HL-60 (cell line): ENCODE measurements around the gene FBXL17.

Experiments
- DNase-seq, 2 experiments: peaks; one replicate each; pipeline ENCODE4 v3.0.0-alpha.2; 2010 to 2020; ENCODE audit warnings: low read depth in 1 of 2, low spot score in 1 of 2
- H3K27ac ChIP-seq: fragments of 250-450 bp; sonication (Bioruptor Pico); replicated peaks from 2 replicates; pipeline ENCODE4 v1.5.1; 2020; ENCODE audit warnings: mild to moderate bottlenecking, moderate library complexity
- H3K27me3 ChIP-seq: fragments of 250-450 bp; sonication (Bioruptor Pico); 2 replicates; pipeline ENCODE4 v1.5.1; 2021; ENCODE audit warnings: mild to moderate bottlenecking, moderate library complexity; ENCODE audit not compliant: insufficient read depth, poor library complexity, severe bottlenecking
- H3K4me3 ChIP-seq: replicated peaks from 2 replicates; pipeline ENCODE4 v1.5.1; 2011; ENCODE audit warnings: mild to moderate bottlenecking, control low read depth, low read length; ENCODE audit not compliant: insufficient read depth
- GABPA ChIP-seq: IDR thresholded peaks from 2 replicates; pipeline ENCODE4 v1.6.1; 2012; ENCODE audit warnings: low read depth
- POLR2AphosphoS5 ChIP-seq: IDR thresholded peaks from 2 replicates; pipeline ENCODE4 v1.6.1; 2012; ENCODE audit warnings: low read depth
- SPI1 ChIP-seq: IDR thresholded peaks from 2 replicates; pipeline ENCODE4 v1.6.1; 2012; ENCODE audit warnings: low read depth, mild to moderate bottlenecking, borderline replicate concordance
- TF ChIP-seq, protein P1 (sequence below): IDR thresholded peaks from 2 replicates; pipeline ENCODE4 v1.6.1; 2012; ENCODE audit warnings: low read depth; ENCODE audit not compliant: insufficient replicate concordance
- TF ChIP-seq, protein P2 (sequence below): IDR thresholded peaks from one replicate; pipeline ENCODE4 v1.5.1; 2011; ENCODE audit warnings: low read length, control low read depth, inconsistent platforms; ENCODE audit not compliant: insufficient read depth

Gene FBXL17

DNA sequence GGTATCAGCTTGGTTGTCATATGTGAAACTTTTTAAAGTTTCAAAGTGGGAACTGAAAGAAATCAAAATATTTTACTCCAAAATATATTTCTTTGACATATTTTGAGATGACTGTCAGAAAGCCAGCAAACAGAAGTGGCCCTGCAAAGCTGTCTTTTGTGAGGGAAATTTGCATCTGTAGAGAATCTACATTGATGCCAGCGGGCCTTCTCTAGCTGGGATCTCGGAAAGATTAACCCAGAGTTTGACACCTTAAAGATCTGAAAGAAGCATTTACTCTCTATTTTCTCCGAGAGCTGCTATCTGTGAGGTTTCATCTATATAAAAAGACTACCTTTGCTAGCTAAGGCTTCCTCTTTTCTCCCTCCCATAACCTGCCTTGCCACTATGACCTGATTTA is 303.6 kb downstream of the FBXL17 start:
- Histone ChIP-seq H3K27me3 (no peaks in the 10 kb centered on the region), H3K4me3 (no peak overlapping the region), H3K27ac (no peak overlapping the region)
- TF ChIP-seq, protein P1, sequence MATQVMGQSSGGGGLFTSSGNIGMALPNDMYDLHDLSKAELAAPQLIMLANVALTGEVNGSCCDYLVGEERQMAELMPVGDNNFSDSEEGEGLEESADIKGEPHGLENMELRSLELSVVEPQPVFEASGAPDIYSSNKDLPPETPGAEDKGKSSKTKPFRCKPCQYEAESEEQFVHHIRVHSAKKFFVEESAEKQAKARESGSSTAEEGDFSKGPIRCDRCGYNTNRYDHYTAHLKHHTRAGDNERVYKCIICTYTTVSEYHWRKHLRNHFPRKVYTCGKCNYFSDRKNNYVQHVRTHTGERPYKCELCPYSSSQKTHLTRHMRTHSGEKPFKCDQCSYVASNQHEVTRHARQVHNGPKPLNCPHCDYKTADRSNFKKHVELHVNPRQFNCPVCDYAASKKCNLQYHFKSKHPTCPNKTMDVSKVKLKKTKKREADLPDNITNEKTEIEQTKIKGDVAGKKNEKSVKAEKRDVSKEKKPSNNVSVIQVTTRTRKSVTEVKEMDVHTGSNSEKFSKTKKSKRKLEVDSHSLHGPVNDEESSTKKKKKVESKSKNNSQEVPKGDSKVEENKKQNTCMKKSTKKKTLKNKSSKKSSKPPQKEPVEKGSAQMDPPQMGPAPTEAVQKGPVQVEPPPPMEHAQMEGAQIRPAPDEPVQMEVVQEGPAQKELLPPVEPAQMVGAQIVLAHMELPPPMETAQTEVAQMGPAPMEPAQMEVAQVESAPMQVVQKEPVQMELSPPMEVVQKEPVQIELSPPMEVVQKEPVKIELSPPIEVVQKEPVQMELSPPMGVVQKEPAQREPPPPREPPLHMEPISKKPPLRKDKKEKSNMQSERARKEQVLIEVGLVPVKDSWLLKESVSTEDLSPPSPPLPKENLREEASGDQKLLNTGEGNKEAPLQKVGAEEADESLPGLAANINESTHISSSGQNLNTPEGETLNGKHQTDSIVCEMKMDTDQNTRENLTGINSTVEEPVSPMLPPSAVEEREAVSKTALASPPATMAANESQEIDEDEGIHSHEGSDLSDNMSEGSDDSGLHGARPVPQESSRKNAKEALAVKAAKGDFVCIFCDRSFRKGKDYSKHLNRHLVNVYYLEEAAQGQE = no peak
- TF ChIP-seq GABPA (no peak), POLR2AphosphoS5 (no peak), SPI1 (no peak)
- TF ChIP-seq, protein P2, sequence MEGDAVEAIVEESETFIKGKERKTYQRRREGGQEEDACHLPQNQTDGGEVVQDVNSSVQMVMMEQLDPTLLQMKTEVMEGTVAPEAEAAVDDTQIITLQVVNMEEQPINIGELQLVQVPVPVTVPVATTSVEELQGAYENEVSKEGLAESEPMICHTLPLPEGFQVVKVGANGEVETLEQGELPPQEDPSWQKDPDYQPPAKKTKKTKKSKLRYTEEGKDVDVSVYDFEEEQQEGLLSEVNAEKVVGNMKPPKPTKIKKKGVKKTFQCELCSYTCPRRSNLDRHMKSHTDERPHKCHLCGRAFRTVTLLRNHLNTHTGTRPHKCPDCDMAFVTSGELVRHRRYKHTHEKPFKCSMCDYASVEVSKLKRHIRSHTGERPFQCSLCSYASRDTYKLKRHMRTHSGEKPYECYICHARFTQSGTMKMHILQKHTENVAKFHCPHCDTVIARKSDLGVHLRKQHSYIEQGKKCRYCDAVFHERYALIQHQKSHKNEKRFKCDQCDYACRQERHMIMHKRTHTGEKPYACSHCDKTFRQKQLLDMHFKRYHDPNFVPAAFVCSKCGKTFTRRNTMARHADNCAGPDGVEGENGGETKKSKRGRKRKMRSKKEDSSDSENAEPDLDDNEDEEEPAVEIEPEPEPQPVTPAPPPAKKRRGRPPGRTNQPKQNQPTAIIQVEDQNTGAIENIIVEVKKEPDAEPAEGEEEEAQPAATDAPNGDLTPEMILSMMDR = no peak
- DNase-seq = no peak

DNA sequence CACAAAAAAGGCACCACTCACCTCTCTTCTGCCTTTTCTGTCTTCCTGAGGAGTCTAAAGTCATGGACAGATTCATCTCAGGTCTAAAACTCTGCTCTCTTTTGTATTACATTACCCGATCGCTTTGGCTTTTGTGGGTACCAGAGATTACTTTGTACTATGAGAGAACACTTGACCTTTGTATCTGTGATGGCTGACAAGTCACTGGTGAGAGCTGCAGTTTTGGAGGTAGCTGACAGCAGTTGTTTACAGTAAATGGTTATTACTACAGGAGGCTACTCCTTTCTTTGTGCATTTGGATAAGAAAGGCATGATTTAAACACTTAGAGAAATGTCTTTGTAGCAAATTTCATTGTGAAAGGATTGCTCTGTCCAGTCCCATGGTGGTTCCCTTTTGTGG is 307.3 kb downstream of the FBXL17 start:
- TF ChIP-seq SPI1 = no peak
- no peak for TF ChIP-seq POLR2AphosphoS5
- TF ChIP-seq, protein P1 = no peak
- TF ChIP-seq, protein P2 = no peak
- no peak for TF ChIP-seq GABPA
- no peak for DNase-seq
- no peak overlapping the region for H3K4me3 ChIP-seq

DNA sequence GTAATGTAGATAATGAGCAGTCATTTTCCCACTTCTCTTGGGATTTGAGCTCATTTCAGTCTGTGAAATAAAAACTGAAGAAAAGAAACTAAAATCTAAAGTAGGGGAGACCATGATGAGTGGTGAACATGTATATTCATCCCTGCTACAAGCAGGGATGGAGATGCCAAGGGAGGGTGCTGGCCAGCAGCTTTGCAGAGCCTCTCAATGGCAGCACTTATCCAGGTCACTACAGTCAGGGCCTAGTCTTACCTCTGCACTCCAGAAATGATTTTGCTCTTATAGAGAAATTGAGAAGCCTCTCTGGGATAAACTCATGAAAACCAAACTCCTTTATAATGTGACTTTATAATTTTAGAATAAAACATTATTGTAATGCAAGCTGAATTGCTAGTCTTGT is 317.6 kb downstream of the FBXL17 start:
- no peak for DNase-seq
- Histone ChIP-seq H3K27ac (no peak overlapping the region), H3K4me3 (no peak overlapping the region), H3K27me3 (no peaks in the 10 kb centered on the region)
- TF ChIP-seq, protein P2 = no peak
- TF ChIP-seq POLR2AphosphoS5 = no peak
- TF ChIP-seq GABPA = no peak
- TF ChIP-seq, protein P1 = no peak
- TF ChIP-seq SPI1 = no peak

More for the DNA sequence above, 307.3 kb downstream of the FBXL17 start:
- Histone ChIP-seq H3K27me3 (no peaks in the 10 kb centered on the region), H3K27ac (no peak overlapping the region)
